Calu3 (cell line): ENCODE data around the gene VSIG10L2. TPM values are rescaled to one million over a fixed set of nuclear protein-coding genes. Genes with fewer than 3 reads are reported as not detected.

Source experiments
- BruUV-seq: library from RNA; stranded (reverse); fragments of 400-500 nt; replicated peaks from 2 replicates; lab custom pipeline; 2021; lab: Mats Ljungman, UMichigan
- CTCF ChIA-PET: fragments of 300-600 bp; sonication (Branson Sonifier 250); formaldehyde crosslinking; loops from one replicate; lab custom pipeline; 2022; ENCODE audit warnings: antibody characterized with exemption; lab: Charles Lee
- DNase-seq: peaks from one replicate; pipeline ENCODE4 v3.0.0; 2022
- H3K27ac Mint-ChIP-seq: one replicate; pipeline ENCODE4 v1.8.0; 2022; ENCODE audit warnings: mixed read lengths; ENCODE audit not compliant: unreplicated experiment
- H3K27me3 Mint-ChIP-seq: one replicate; pipeline ENCODE4 v1.8.0; 2022; ENCODE audit warnings: mixed read lengths; ENCODE audit not compliant: unreplicated experiment
- H3K36me3 Mint-ChIP-seq: one replicate; pipeline ENCODE4 v1.8.0; 2022; ENCODE audit warnings: mild to moderate bottlenecking, moderate library complexity, mixed read lengths; ENCODE audit not compliant: insufficient read depth, unreplicated experiment
- H3K4me1 Mint-ChIP-seq: one replicate; pipeline ENCODE4 v1.8.0; 2022; ENCODE audit warnings: mild to moderate bottlenecking, low read depth, mixed read lengths; ENCODE audit not compliant: unreplicated experiment
- H3K4me3 Mint-ChIP-seq: one replicate; pipeline ENCODE4 v1.8.0; 2022; ENCODE audit warnings: mild to moderate bottlenecking, low read depth, moderate library complexity, mixed read lengths; ENCODE audit not compliant: unreplicated experiment
- H3K9me3 Mint-ChIP-seq: one replicate; pipeline ENCODE4 v1.8.0; 2022; ENCODE audit warnings: low read depth, mixed read lengths; ENCODE audit not compliant: unreplicated experiment
- intact Hi-C: fragments of 100-400 bp; cut with micrococcal nuclease; formaldehyde crosslinking; loops from one replicate; pipeline ENCODE4 v1.10.0; 2022; ENCODE audit not compliant: unreplicated experiment
- total RNA-seq: library from RNA; stranded (reverse); gene quantifications from 2 replicates; pipeline ENCODE4 v1.2.3, GENCODE V29; 2022
- TF ChIP-seq, protein P1 (sequence below): fragments of 200-600 bp; IDR thresholded peaks from one replicate; pipeline ENCODE4 v1.8.0; 2022; ENCODE audit warnings: antibody characterized with exemption; ENCODE audit not compliant: unreplicated experiment

Gene VSIG10L2
- total RNA-seq, 1 experiment from 2014 or later = not detected

DNA sequence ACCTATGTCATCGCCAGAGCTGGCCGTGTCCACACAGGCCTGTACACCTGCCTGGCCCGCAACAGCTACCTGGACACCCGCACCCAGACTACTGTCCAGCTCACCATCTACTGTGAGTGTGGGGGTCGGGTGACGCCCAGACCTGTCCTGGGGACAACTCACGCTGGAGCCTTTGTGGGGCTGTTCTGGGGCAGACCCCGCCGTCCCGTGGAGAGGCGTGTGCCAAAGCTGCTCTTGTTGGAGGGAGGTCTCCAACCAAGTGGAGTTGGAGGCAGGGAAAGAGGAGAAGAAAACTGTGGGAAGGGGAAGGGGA, 4.3 kb downstream of the VSIG10L2 start:
- H3K36me3 Mint-ChIP-seq = no peaks in the 10 kb centered on the region
- H3K4me1 Mint-ChIP-seq = no peaks in the 10 kb centered on the region
- H3K4me3 Mint-ChIP-seq = no peak overlapping the region
- CTCF ChIA-PET = no interaction called here
- H3K27me3 Mint-ChIP-seq = no peaks in the 10 kb centered on the region
- intact Hi-C loops = no loop called here
- TF ChIP-seq, protein P1, sequence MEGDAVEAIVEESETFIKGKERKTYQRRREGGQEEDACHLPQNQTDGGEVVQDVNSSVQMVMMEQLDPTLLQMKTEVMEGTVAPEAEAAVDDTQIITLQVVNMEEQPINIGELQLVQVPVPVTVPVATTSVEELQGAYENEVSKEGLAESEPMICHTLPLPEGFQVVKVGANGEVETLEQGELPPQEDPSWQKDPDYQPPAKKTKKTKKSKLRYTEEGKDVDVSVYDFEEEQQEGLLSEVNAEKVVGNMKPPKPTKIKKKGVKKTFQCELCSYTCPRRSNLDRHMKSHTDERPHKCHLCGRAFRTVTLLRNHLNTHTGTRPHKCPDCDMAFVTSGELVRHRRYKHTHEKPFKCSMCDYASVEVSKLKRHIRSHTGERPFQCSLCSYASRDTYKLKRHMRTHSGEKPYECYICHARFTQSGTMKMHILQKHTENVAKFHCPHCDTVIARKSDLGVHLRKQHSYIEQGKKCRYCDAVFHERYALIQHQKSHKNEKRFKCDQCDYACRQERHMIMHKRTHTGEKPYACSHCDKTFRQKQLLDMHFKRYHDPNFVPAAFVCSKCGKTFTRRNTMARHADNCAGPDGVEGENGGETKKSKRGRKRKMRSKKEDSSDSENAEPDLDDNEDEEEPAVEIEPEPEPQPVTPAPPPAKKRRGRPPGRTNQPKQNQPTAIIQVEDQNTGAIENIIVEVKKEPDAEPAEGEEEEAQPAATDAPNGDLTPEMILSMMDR = no peak
- no peaks in the 10 kb centered on the region for H3K9me3 Mint-ChIP-seq
- no peak for DNase-seq
- BruUV-seq = no TSS peak
- no peak overlapping the region for H3K27ac Mint-ChIP-seq

DNA sequence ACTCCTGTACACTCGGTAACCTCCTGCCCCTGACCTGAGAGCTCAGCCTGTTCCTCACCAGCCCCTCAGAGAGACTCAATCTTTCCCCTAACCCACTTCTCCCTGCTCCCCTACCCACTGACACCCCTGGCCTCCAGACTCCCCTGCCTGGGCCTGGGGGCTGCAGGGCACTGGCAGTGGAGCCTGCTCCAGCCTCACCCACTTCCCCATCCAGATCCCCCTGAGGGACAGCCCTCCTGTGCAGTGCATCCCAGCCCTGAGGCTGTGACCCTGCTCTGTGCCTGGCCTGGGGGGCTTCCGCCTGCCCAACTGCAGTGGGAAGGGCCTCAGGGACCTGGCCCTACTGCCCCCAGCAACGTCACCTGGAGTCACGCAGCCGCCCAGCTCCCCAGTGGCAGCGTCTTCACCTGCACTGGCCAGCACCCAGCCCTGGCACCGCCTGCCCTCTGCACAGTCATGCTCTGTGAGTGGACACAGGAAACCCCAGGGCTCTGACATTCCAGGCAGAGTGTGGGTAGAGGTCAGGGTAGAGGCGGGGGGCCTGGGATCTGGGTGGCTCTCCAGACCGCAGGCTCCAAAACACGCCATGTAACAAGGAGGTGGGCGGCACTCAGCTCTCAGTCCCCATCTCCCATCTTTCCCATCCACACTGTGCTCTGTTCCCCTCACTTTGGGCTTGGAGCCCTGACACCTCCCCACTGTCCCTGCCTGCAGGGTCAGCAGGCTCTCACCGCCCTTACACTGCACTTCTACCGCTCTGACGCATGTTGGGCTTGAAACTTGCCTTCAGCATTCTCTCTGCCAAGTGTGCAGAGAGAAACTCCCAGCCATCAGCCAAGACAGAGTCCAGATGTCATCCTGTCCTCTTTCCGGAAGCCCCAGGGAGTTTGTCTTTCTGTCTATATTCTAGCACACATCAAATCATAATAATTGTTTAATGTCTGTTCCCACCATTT, 5.1 kb downstream of the VSIG10L2 start:
- no peaks in the 10 kb centered on the region for H3K27me3 Mint-ChIP-seq
- CTCF ChIA-PET = no interaction called here
- no peak for DNase-seq
- H3K27ac Mint-ChIP-seq = no peak overlapping the region
- H3K9me3 Mint-ChIP-seq = no peaks in the 10 kb centered on the region
- H3K4me3 Mint-ChIP-seq = no peak overlapping the region
- no peaks in the 10 kb centered on the region for H3K4me1 Mint-ChIP-seq
- no peaks in the 10 kb centered on the region for H3K36me3 Mint-ChIP-seq
- no TSS peak for BruUV-seq
- TF ChIP-seq, protein P1 = no peak
- intact Hi-C loops = no loop called here

DNA sequence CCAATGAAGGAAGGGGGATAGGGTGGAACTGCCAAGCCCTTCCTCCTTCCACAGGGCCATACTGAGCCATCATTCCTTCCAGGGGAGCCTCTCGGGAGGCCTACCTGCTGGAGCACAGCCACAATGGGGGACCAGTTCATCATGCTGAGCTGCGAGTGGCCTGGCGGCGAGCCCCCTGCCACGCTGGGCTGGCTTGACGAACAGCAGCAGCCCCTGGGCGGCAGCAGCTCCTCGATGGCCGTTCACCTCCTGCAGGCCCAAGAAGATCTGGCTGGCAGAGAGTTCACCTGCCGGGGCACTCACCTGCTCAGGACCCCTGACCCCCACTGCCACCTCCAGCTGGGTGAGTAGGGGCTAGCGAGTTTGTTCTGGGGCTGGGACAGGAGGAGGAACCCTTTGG, 5.9 kb downstream of the VSIG10L2 start:
- no peak overlapping the region for H3K27ac Mint-ChIP-seq
- CTCF ChIA-PET = no interaction called here
- intact Hi-C loops = no loop called here
- H3K9me3 Mint-ChIP-seq = no peaks in the 10 kb centered on the region
- H3K27me3 Mint-ChIP-seq = no peaks in the 10 kb centered on the region
- no TSS peak for BruUV-seq
- H3K36me3 Mint-ChIP-seq = no peaks in the 10 kb centered on the region
- H3K4me3 Mint-ChIP-seq = no peak overlapping the region
- TF ChIP-seq, protein P1 = no peak
- DNase-seq = no peak
- H3K4me1 Mint-ChIP-seq = no peaks in the 10 kb centered on the region

DNA sequence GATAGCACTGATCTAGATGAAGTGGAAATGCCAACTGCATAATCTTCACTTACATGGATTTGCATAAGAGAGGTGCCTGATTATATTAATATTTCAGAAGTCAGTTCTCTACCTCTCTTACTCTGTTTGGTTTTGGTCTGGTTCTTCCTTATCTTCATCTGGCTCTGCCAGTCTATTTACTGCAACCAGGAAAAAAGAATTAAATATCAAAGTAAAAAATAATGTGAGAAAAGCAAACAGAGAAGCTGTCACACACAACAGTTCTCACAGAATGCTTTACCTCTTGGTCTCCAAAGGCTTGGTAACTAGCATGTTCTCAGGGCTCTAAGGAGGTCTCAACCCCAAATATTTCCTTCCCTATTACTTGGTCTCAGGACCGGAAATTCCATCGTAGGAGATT, 6.7 kb downstream of the VSIG10L2 start:
- Mint-ChIP-seq H3K4me1 (no peaks in the 10 kb centered on the region), H3K36me3 (no peaks in the 10 kb centered on the region), H3K27ac (no peak overlapping the region), H3K9me3 (no peaks in the 10 kb centered on the region), H3K4me3 (no peak overlapping the region), H3K27me3 (no peaks in the 10 kb centered on the region)
- TF ChIP-seq, protein P1 = no peak
- DNase-seq = no peak
- CTCF ChIA-PET = interaction anchor here (0.6 kb wide), 1 partner anchor 1213 kb away, joined by 3 read pairs; the partner anchor contains the start of gene NRGN
- no TSS peak for BruUV-seq
- intact Hi-C loops = no loop called here
